Activated B cell treated with CpG ODN at 0.5 μM for 24 hours (primary cell): ENCODE results near the gene OSBPL3. TPM values are rescaled to one million over a fixed set of nuclear protein-coding genes. Genes with fewer than 3 reads are reported as not detected.

Source experiments
- ATAC-seq: fragments of 200-7000 bp; cut with Tn5 transposase; one replicate; pipeline ENCODE4 v1.10.0; 2021; ENCODE audit warnings: low read depth, mild to moderate bottlenecking, moderate library complexity
- CTCF ChIA-PET: fragments of 350-600 bp; sonication (Branson Sonifier 250); formaldehyde crosslinking; loops from one replicate; lab custom pipeline; 2021; ENCODE audit warnings: antibody characterized with exemption; lab: Charles Lee
- POLR2A ChIA-PET: fragments of 350-600 bp; sonication (Branson Sonifier 250); formaldehyde crosslinking; loops from one replicate; lab custom pipeline; 2021; ENCODE audit warnings: antibody characterized with exemption; lab: Charles Lee
- DNase-seq: peaks from one replicate; pipeline ENCODE4 v3.0.0; 2022
- H3K27ac Mint-ChIP-seq: one replicate; pipeline ENCODE4 v1.8.0; 2020; ENCODE audit warnings: mixed read lengths
- H3K27me3 Mint-ChIP-seq: one replicate; pipeline ENCODE4 v1.8.0; 2021; ENCODE audit warnings: mixed read lengths
- H3K36me3 Mint-ChIP-seq: one replicate; pipeline ENCODE4 v1.8.0; 2021; ENCODE audit warnings: low read depth, mixed read lengths
- H3K4me1 Mint-ChIP-seq: one replicate; pipeline ENCODE4 v1.8.0; 2021; ENCODE audit warnings: mixed read lengths
- H3K4me3 Mint-ChIP-seq: one replicate; pipeline ENCODE4 v1.8.0; 2020; ENCODE audit warnings: mild to moderate bottlenecking, mixed read lengths
- H3K9me3 Mint-ChIP-seq: one replicate; pipeline ENCODE4 v1.8.0; 2020; ENCODE audit warnings: mixed read lengths
- CTCF ChIP-seq: fragments of 200-600 bp; IDR thresholded peaks from one replicate; pipeline ENCODE4 v1.8.0; 2022; ENCODE audit warnings: antibody characterized with exemption, mild to moderate bottlenecking
- intact Hi-C: fragments of 100-400 bp; cut with micrococcal nuclease; formaldehyde crosslinking; loops from one replicate; pipeline ENCODE4 v1.15.1; 2024
- total RNA-seq: library from RNA; stranded (reverse); gene quantifications from 2 replicates; pipeline ENCODE4 v1.2.3, GENCODE V29; 2022

OSBPL3 gene
- total RNA-seq, 1 donor from 2014 or later, result 33.3 TPM

- Mint-ChIP-seq H3K4me1 (peaks cover 30% of the 10 kb centered on the region), H3K36me3 (no peaks in the 10 kb centered on the region), H3K9me3 (no peaks in the 10 kb centered on the region), H3K4me3 (no peak overlapping the region), H3K27me3 (no peaks in the 10 kb centered on the region), H3K27ac (no peak overlapping the region)
- POLR2A ChIA-PET, result no interaction called here
- CTCF ChIA-PET, result no interaction called here
- intact Hi-C loops, result loop anchor here (1.0 kb wide), 1 partner anchor 13 kb away; no protein-coding TSS in a partner anchor
- ATAC-seq, result no peak
- TF ChIP-seq CTCF, result no peak
- no peak for DNase-seq
Measured at GRCh38 chr7:24924375-24924774, 55.6 kb downstream of the OSBPL3 start.

GRCh38 chr7:24923172-24923865 is 56.7 kb downstream of the OSBPL3 start:
- no peak overlapping the region for H3K4me3 Mint-ChIP-seq
- peaks cover 38% of the 10 kb centered on the region for H3K4me1 Mint-ChIP-seq

GRCh38 chr7:24922099-24922773 is 57.7 kb downstream of the OSBPL3 start:
- no peaks in the 10 kb centered on the region for H3K9me3 Mint-ChIP-seq
- no peak for TF ChIP-seq CTCF
- DNase-seq, result no peak
- H3K4me1 Mint-ChIP-seq, result peaks cover 48% of the 10 kb centered on the region
- CTCF ChIA-PET, result no interaction called here
- no peak for ATAC-seq
- H3K27ac Mint-ChIP-seq, result no peak overlapping the region
- intact Hi-C loops, result no loop called here
- H3K4me3 Mint-ChIP-seq, result no peak overlapping the region
- POLR2A ChIA-PET, result no interaction called here
- H3K27me3 Mint-ChIP-seq, result no peaks in the 10 kb centered on the region
- no peaks in the 10 kb centered on the region for H3K36me3 Mint-ChIP-seq

More at GRCh38 chr7:24923172-24923865, 56.7 kb downstream of the OSBPL3 start:
- TF ChIP-seq CTCF, result no peak
- Mint-ChIP-seq H3K27me3 (no peaks in the 10 kb centered on the region), H3K36me3 (no peaks in the 10 kb centered on the region), H3K27ac (no peak overlapping the region), H3K9me3 (no peaks in the 10 kb centered on the region)
- POLR2A ChIA-PET, result interaction anchor here (0.6 kb wide), 1 partner anchor 81 kb away, joined by 3 read pairs; no protein-coding TSS in a partner anchor
- CTCF ChIA-PET, result no interaction called here
- DNase-seq, result no peak
- no peak for ATAC-seq
- intact Hi-C loops, result no loop called here

DNA sequence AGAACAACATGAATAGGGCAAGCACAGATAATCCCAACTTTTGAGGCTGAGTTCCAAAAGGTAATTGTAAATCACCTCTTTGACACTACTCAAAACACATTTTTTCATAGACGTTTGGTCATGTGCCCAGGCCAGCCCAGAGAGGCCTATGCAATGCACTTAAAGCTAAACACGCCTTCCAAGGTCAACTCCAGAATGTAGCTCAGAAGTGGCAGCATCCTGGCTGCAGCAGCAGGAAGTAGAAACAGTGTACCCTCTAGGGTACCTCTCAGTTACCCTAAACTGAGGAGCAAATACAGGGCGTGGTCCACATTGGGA is 58.7 kb downstream of the OSBPL3 start:
- ChIA-PET POLR2A (no interaction called here), CTCF (no interaction called here)
- ATAC-seq, result no peak
- no peak for DNase-seq
- no peaks in the 10 kb centered on the region for H3K27me3 Mint-ChIP-seq
- H3K27ac Mint-ChIP-seq, result no peak overlapping the region
- H3K36me3 Mint-ChIP-seq, result no peaks in the 10 kb centered on the region
- no peak for TF ChIP-seq CTCF
- intact Hi-C loops, result no loop called here
- H3K9me3 Mint-ChIP-seq, result no peaks in the 10 kb centered on the region
- peaks cover 53% of the 10 kb centered on the region for H3K4me1 Mint-ChIP-seq
- no peak overlapping the region for H3K4me3 Mint-ChIP-seq

DNA sequence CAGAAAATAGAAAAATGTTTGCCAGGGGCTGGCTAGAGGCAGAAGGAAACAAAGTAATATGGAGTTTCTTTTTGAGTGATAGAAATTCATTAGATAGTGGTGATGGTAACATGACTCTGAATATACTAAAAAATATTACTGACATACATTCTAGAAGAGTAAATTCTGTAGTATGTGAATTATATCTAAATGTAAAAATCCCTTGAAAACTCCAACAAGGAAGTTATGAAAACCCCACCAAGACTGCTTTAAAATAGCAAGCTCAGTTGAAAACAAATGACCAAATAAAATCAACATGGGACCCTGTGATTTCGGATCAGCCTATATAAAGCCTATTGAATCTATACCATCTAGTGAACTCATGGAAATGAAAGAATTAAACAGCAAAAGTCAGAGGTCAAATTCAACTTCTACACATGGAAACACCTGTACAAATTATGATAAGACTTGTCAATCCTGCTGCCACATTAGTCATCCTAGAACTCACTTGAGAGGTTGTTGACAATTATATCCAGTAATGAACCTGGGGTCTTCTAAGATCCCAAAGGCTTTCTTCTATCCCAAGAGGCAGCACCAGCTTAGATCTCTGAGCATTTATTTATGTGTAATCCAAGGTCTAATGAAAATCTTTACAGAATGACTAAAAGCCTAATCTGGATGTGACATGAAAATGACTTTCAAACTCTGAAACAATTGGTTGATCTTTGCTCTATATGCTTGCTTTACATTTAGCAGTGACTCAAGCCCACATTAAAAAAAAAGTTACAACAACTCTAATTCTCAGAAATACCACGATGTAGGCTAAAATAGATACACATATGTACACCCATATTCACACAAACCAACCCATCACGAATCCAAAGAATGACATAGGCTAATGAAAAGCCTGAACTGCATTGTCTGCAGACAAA is 59.3 kb downstream of the OSBPL3 start:
- ChIA-PET POLR2A (no interaction called here), CTCF (no interaction called here)
- Mint-ChIP-seq H3K4me3 (no peak overlapping the region), H3K27me3 (no peaks in the 10 kb centered on the region), H3K36me3 (no peaks in the 10 kb centered on the region), H3K9me3 (no peaks in the 10 kb centered on the region), H3K4me1 (peaks cover 57% of the 10 kb centered on the region), H3K27ac (no peak overlapping the region)
- no peak for TF ChIP-seq CTCF
- intact Hi-C loops, result no loop called here
- ATAC-seq, result no peak
- no peak for DNase-seq
